ENCODE data around the gene CCDC197. TPM values are rescaled to one million over a fixed set of nuclear protein-coding genes. Genes with fewer than 3 reads are reported as not detected.

The CCDC197 gene
- total and polyA plus RNA-seq, 4 donors = not detected

GRCh38 chr14:93950948-93951634, 46.0 kb upstream of the CCDC197 start (continued):
- TF ChIP-seq REST (IDR thresholded peaks at IDR 0.05) (no peak), RXRA (IDR thresholded peaks at IDR 0.05) (no peak), HNF4G (IDR thresholded peaks at IDR 0.05) (no peak), MAX (IDR thresholded peaks at IDR 0.05) (no peak), YY1 (IDR thresholded peaks at IDR 0.05) (no peak), FOXA2 (IDR thresholded peaks at IDR 0.05) (no peak), GABPA (IDR thresholded peaks at IDR 0.05 in 1 of 2, conservative IDR thresholded peaks at IDR 0.05 in 1 of 2) (no peak)

- Histone ChIP-seq H3K9ac (ENCODE audit: low read depth in 1 of 2, low read length in 2 of 2) (no peak overlapping the region), H3K9me3 (ENCODE audit: control insufficient read depth in 4 of 4, low read length in 3 of 4) (no peaks in the 10 kb centered on the region), H3K4me3 (ENCODE audit: low read depth in 1 of 3, low read length in 3 of 3) (no peak overlapping the region), H3K27me3 (ENCODE audit: control insufficient read depth in 4 of 4, insufficient read depth in 4 of 4, low read length in 3 of 4) (no peaks in the 10 kb centered on the region), H3K36me3 (ENCODE audit: control insufficient read depth in 4 of 4, insufficient read depth in 3 of 4, low read depth in 1 of 4, low read length in 3 of 4) (no peaks in the 10 kb centered on the region), H3K27ac (ENCODE audit: low read depth in 1 of 2, low read length in 2 of 2) (no peak overlapping the region), H3K4me1 (ENCODE audit: control insufficient read depth in 4 of 4, insufficient read depth in 4 of 4, low read length in 3 of 4) (peaks cover 3 to 13% (median 9%) of the 10 kb centered on the region in 4 donors)
- no peak for DNase-seq (ENCODE audit: low spot score)
- 65% methylated on average over 7 of the region's 7 CpGs for WGBS
- TF ChIP-seq ZBTB33 (IDR thresholded peaks at IDR 0.05) (no peak), EGR1 (IDR thresholded peaks at IDR 0.05; ENCODE audit: low read depth in 2 of 2) (no peak), MAX (IDR thresholded peaks at IDR 0.05) (no peak), NR2F2 (IDR thresholded peaks at IDR 0.05) (no peak), FOXA1 (IDR thresholded peaks at IDR 0.05) (no peak), YY1 (IDR thresholded peaks at IDR 0.05) (no peak), HNF4G (IDR thresholded peaks at IDR 0.05) (no peak), RAD21 (IDR thresholded peaks at IDR 0.05) (no peak), GABPA (IDR thresholded peaks at IDR 0.05 in 1 of 2, conservative IDR thresholded peaks at IDR 0.05 in 1 of 2) (no peak), JUND (IDR thresholded peaks at IDR 0.05) (no peak), CTCF (IDR thresholded peaks at IDR 0.05; ENCODE audit: low read depth, low read length, missing input control) (no peak), RXRA (IDR thresholded peaks at IDR 0.05) (no peak), HNF4A (conservative IDR thresholded peaks at IDR 0.05) (no peak), SP1 (IDR thresholded peaks at IDR 0.05) (no peak), TAF1 (conservative IDR thresholded peaks at IDR 0.05) (no peak), FOXA2 (IDR thresholded peaks at IDR 0.05) (no peak), ATF3 (IDR thresholded peaks at IDR 0.05) (no peak)
Measured at GRCh38 chr14:93951635-93952540, 45.2 kb upstream of the CCDC197 start.
